Measurements from ENCODE around the gene DOCK2.

- no peak for TF ChIP-seq EZH2 (IDR thresholded peaks at IDR 0.05)
- TF ChIP-seq POLR2AphosphoS5 (IDR thresholded peaks at IDR 0.05; ENCODE audit: borderline replicate concordance, low read depth, low read length): no peak
These were observed 412.6 kb downstream of the DOCK2 start for GRCh38 chr5:170049713-170050112.
